Breast epithelium (tissue), 4 donors: Measurements from ENCODE around the gene CAPG. TPM values are rescaled to one million over a fixed set of nuclear protein-coding genes. Genes with fewer than 3 reads are reported as not detected.

Source experiments
- DNase-seq, 2 donors: peaks; one replicate each; pipeline ENCODE4 v3.0.0-alpha.2; 2019; ENCODE audit warnings: low spot score in 2 of 2
- H3K27ac ChIP-seq, 2 donors: fragments of 200-600 bp; sonication (generic) in 1 of 2; one replicate each; pipeline ENCODE4 v1.5.1; 2016 to 2019; ENCODE audit warnings: mild to moderate bottlenecking in 1 of 2
- H3K27me3 ChIP-seq, 2 donors: fragments of 200-600 bp; sonication (generic) in 1 of 2; one replicate each; pipeline versions ENCODE4 v1.5.1 to v1.6.0; 2017 to 2019; ENCODE audit warnings: control low read depth in 1 of 2, mild to moderate bottlenecking in 1 of 2
- H3K36me3 ChIP-seq: fragments of 200-600 bp; one replicate; pipeline ENCODE4 v1.5.1; 2019
- H3K4me1 ChIP-seq, 2 donors: fragments of 200-600 bp; sonication (generic); one replicate each; pipeline ENCODE4 v1.5.1; 2016 to 2019; ENCODE audit warnings: control low read depth in 1 of 2
- H3K4me3 ChIP-seq, 3 donors: fragments of 200-600 bp; sonication (generic); 1 replicate in 2 of 3; 2 replicates in 1 of 3; pipeline ENCODE4 v1.5.1; 2016 to 2019; ENCODE audit warnings: mild to moderate bottlenecking in 3 of 3, moderate library complexity in 2 of 3
- H3K9me3 ChIP-seq, 2 donors: fragments of 200-600 bp; sonication (generic) in 1 of 2; one replicate each; pipeline ENCODE4 v1.5.1; 2016 to 2019; ENCODE audit warnings: control low read depth in 1 of 2
- CTCF ChIP-seq, 3 donors: fragments of 450-650 bp; IDR thresholded peaks; one replicate each; pipeline ENCODE4 v1.5.1; 2016 to 2017; ENCODE audit warnings: antibody characterized with exemption in 3 of 3, mild to moderate bottlenecking in 3 of 3, moderate library complexity in 3 of 3
- POLR2A ChIP-seq: fragments of 450-650 bp; IDR thresholded peaks from one replicate; pipeline ENCODE4 v1.6.1; 2016; ENCODE audit warnings: antibody characterized with exemption, mild to moderate bottlenecking, moderate library complexity
- POLR2AphosphoS5 ChIP-seq, 3 donors: sonication (generic); formaldehyde crosslinking; IDR thresholded peaks; one replicate each; pipeline ENCODE4 v1.6.1; 2017; ENCODE audit warnings: antibody characterized with exemption in 3 of 3
- intact Hi-C: fragments of 100-400 bp; cut with DNase I; formaldehyde crosslinking; loops from one replicate; pipeline ENCODE4 v1.15.1; 2023; ENCODE audit warnings: low total_unique reads
- total RNA-seq, 3 donors: library from RNA; depleted of rRNA; stranded (reverse); fragments of >200 nt; gene quantifications; one replicate each; pipeline ENCODE4 v1.1.0, GENCODE V29; 2016

CAPG gene
- total RNA-seq, 3 donors from 2014 or later, result 102 to 254 (median 109) TPM

- no peak for DNase-seq
- TF ChIP-seq POLR2AphosphoS5 (IDR thresholded peaks at IDR 0.05) (no peak), POLR2A (no peak), CTCF (IDR thresholded peaks at IDR 0.05) (no peak)
- Histone ChIP-seq H3K9me3 (no peaks in the 10 kb centered on the region), H3K36me3 (no peaks in the 10 kb centered on the region), H3K27me3 (no peaks in the 10 kb centered on the region), H3K27ac (no peak overlapping the region), H3K4me1 (no peaks in the 10 kb centered on the region), H3K4me3 (no peak overlapping the region)
- intact Hi-C loops, result no loop called here
Observed at GRCh38 chr2:85447222-85447585, 37.0 kb upstream of the CAPG start.

GRCh38 chr2:85446296-85447221 lies 36.4 kb upstream of the CAPG start:
- intact Hi-C loops, result no loop called here
- H3K4me1 ChIP-seq, result no peaks in the 10 kb centered on the region
- no peak for DNase-seq
- TF ChIP-seq POLR2A (no peak), CTCF (IDR thresholded peaks at IDR 0.05) (no peak), POLR2AphosphoS5 (IDR thresholded peaks at IDR 0.05) (no peak)
- H3K27ac ChIP-seq, result peak overlapping the region in 1 of 2 donors; percentile 57
- H3K36me3 ChIP-seq, result no peaks in the 10 kb centered on the region
- H3K27me3 ChIP-seq, result no peaks in the 10 kb centered on the region
- no peaks in the 10 kb centered on the region for H3K9me3 ChIP-seq
- no peak overlapping the region for H3K4me3 ChIP-seq

GRCh38 chr2:85445316-85446295 lies 35.4 kb upstream of the CAPG start:
- no peaks in the 10 kb centered on the region for H3K27me3 ChIP-seq
- DNase-seq, result no peak
- no peak overlapping the region for H3K4me3 ChIP-seq
- TF ChIP-seq POLR2A, result no peak
- TF ChIP-seq CTCF (IDR thresholded peaks at IDR 0.05), result no peak
- TF ChIP-seq POLR2AphosphoS5 (IDR thresholded peaks at IDR 0.05), result no peak
- intact Hi-C loops, result no loop called here
- no peaks in the 10 kb centered on the region for H3K9me3 ChIP-seq
- peak overlapping the region in 1 of 2 donors; percentile 57 for H3K27ac ChIP-seq
- no peaks in the 10 kb centered on the region for H3K36me3 ChIP-seq
- H3K4me1 ChIP-seq, result no peaks in the 10 kb centered on the region

- DNase-seq, result no peak
- TF ChIP-seq CTCF (IDR thresholded peaks at IDR 0.05), result no peak
- TF ChIP-seq POLR2A, result no peak
- no peak for TF ChIP-seq POLR2AphosphoS5 (IDR thresholded peaks at IDR 0.05)
- no peak overlapping the region for H3K27ac ChIP-seq
- no peaks in the 10 kb centered on the region for H3K36me3 ChIP-seq
- no peaks in the 10 kb centered on the region for H3K27me3 ChIP-seq
- H3K9me3 ChIP-seq, result no peaks in the 10 kb centered on the region
- H3K4me3 ChIP-seq, result no peak overlapping the region
- intact Hi-C loops, result no loop called here
- H3K4me1 ChIP-seq, result no peaks in the 10 kb centered on the region
Observed at GRCh38 chr2:85444629-85445172, 34.5 kb upstream of the CAPG start.
